GM18870 (cell line): ENCODE data around the gene SOWAHB.

Source experiments
- ATAC-seq: cut with Tn5 transposase; IDR thresholded peaks from one replicate; pipeline ENCODE4 v1.9.1; 2021; ENCODE audit warnings: moderate library complexity; ENCODE audit not compliant: unreplicated experiment

Gene SOWAHB

DNA sequence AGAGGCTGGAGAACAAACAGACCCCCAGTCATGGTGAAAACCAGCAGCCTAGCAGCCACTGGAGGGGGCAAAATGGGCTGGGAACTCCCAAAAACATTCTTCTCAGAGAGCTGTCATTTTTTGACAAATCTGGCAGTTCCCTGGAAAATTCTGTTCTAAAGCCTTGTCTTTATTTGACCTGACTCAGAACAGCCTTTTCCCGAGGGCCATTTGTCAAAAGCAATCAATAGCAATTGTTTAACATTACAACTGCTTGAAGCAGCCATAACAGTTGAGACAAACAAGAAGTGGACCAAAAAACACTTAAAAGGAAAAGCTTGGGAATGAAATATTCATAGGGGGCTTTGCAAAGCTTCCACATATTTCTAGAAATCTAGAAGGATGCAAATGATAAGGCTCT, 39.6 kb downstream of the SOWAHB start:
- ATAC-seq: no peak

DNA sequence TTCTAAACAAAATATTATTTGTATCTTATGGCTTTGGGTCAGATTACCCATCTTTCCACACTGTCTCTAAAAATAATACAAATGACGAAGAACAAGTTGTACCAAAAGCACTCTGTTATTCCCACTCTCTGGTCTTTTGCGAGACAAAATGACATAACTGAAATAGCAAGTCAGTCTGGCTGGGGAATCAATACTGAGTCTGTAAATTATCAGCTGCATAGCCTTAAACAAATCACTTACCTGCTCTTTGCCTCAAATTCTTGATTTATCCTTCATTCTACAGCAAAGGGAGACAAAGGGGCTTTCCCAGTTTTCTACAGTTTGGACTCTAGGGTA, 40.9 kb downstream of the SOWAHB start:
- no peak for ATAC-seq

DNA sequence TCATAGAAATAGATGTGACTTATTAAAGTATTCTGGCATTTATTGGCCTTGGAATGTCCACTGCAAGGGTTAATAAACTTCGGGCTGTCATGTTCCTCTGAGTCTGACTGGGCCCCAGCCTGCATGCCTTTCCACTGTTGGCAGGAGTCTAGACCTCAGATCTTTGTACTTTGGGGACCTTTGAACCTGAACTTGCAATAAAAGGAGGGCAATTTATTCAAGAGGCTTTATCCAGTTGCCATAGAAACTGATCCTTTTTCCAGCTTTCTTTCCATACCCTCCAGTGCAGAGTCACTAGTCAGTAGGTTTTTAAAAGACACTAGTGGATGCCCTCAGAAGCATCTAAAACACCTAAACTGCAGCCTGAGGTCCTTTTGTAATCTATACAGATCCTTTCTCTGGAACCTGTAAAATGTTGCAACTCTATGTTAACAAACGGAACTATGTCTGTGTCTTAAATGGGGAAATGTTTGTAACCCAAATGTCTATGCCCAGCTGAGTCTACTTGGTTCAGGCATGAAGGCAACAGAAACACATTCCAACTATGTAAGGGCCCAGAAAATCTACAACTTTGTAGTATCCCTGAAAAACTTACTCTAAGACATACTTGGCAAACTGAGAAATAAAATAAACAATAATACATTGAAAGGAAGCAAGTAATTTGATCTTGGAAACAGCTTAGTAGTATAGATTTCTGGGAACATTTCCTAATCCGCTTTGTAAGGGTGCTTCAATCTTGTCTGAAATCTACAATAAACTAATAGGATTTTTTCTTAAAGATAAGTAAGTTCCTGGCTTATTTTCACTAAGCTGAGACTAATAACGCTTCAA, 41.5 kb downstream of the SOWAHB start:
- ATAC-seq: no peak

DNA sequence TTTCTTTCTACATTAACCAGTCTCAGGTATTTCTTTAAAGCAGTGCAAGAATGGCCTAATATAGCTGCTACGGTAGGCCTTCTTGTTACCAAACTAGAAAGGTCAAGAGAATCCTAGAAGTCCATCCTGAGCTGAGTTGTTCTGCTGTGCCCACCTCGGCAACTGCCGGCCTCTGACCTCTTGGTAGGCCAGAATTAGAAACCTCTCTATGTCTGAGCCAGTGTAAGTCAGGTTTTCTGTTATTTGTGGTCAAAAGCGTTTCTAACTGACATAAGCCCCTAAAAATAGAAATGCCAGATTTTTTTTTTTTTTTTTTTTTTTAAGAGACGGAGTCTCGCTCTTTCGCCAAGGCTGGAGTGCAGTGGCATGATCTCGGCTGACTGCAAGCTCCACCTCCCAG, 43.1 kb downstream of the SOWAHB start:
- ATAC-seq: no peak

- no peak for ATAC-seq
Observed at GRCh38 chr4:76851375-76851774, 46.6 kb downstream of the SOWAHB start.

DNA sequence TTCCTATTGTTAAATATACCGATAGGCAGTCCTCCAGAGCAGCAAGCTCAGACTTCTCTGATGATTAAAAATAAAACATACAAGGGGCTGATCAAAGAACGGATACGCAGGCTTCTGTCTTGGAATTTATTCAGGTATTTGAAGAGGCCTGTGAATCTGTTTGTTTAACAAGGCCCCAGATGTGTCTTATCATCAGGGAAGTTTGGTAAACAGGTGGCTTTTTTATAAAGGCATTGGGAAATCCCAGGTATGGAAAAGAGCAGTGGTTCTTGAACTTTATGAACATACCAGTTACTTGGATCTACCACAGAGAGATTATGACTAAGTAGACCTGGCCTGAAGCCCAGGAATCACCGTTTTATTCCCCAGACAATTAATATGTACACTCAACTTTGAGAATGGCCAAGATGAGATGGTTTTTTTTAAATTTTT, 47.9 kb downstream of the SOWAHB start:
- no peak for ATAC-seq
